VCaP (cell line): Measurements from ENCODE around the gene ANKRD2.

Source experiments
- H3K27ac ChIP-seq: fragments of 450-650 bp; 2 replicates; pipeline ENCODE4 v1.5.1; 2017
- TF ChIP-seq, protein P1 (sequence below): fragments of 450-650 bp; conservative IDR thresholded peaks from 2 replicates; pipeline ENCODE4 v1.5.1; 2017; ENCODE audit warnings: mild to moderate bottlenecking, moderate library complexity

Gene ANKRD2

DNA sequence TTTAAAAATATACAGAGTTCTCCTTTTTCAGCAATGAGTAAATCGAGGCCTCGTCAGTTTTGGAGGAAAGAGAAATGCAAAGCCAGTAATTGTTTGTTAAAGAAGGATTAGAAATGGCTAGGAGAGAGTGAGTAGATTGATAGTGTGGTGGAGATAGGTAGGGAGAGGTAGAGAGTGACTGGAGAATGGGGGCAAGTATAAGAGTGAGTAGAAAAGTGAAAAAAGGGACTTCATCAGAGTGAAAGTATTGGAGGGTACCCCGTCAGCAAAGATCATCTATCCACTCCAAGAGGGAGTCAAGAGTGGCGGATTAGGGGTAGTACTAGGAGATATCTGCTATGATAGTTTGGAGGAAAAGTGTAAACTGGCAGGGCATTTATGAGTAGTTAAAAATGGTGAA lies 9.2 kb upstream of the ANKRD2 start:
- H3K27ac ChIP-seq: no peak overlapping the region

DNA sequence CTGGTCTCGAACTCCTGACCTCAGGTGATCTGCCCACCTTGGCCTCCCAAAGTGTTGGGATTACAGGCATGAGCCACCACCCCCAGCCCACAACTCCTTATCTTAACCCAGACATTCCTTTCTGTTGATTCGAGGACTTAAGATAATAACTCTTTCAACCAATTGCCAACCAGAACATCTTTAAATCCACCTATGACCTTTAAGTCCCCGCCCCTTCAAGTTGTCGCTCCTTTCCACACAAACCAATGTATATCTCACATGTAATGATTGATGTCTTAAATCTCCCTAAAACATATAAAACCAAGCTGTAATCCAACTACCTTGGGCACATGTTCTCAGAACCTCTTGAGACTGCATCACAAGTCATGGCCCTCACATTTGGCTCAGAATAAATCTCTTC lies 7.8 kb upstream of the ANKRD2 start:
- TF ChIP-seq, protein P1, sequence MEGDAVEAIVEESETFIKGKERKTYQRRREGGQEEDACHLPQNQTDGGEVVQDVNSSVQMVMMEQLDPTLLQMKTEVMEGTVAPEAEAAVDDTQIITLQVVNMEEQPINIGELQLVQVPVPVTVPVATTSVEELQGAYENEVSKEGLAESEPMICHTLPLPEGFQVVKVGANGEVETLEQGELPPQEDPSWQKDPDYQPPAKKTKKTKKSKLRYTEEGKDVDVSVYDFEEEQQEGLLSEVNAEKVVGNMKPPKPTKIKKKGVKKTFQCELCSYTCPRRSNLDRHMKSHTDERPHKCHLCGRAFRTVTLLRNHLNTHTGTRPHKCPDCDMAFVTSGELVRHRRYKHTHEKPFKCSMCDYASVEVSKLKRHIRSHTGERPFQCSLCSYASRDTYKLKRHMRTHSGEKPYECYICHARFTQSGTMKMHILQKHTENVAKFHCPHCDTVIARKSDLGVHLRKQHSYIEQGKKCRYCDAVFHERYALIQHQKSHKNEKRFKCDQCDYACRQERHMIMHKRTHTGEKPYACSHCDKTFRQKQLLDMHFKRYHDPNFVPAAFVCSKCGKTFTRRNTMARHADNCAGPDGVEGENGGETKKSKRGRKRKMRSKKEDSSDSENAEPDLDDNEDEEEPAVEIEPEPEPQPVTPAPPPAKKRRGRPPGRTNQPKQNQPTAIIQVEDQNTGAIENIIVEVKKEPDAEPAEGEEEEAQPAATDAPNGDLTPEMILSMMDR: no peak
- no peak overlapping the region for H3K27ac ChIP-seq

More for the DNA sequence above, 9.2 kb upstream of the ANKRD2 start:
- TF ChIP-seq, protein P1: no peak

GRCh38 chr10:97566336-97566996 lies 6.1 kb upstream of the ANKRD2 start:
- no peak overlapping the region for H3K27ac ChIP-seq
- TF ChIP-seq, protein P1: no peak

DNA sequence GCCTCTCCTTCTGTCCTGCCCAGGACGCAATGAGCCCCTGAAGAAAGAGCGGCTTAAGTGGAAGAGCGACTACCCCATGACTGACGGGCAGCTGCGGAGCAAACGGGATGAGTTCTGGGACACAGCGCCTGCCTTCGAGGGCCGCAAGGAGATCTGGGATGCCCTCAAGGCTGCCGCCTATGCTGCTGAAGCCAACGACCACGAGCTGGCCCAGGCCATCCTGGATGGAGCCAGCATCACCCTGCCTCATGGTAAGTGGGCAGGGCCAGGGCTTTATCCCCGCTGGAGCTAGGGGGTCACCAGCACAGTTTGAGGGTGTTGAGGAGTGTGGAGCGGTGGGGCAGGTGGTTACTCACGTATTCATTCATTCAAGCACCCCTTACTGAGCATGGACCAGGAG lies 4.7 kb upstream of the ANKRD2 start:
- no peak overlapping the region for H3K27ac ChIP-seq
- TF ChIP-seq, protein P1: no peak

- H3K27ac ChIP-seq: no peak overlapping the region
- TF ChIP-seq, protein P1: no peak
These were observed 2.3 kb upstream of the ANKRD2 start for GRCh38 chr10:97570146-97570788.

GRCh38 chr10:97570789-97571471 lies 1.6 kb upstream of the ANKRD2 start:
- H3K27ac ChIP-seq: no peak overlapping the region

GRCh38 chr10:97571622-97572021 lies 957 bp upstream of the ANKRD2 start:
- no peak overlapping the region for H3K27ac ChIP-seq
- TF ChIP-seq, protein P1: no peak

More at GRCh38 chr10:97570789-97571471, 1.6 kb upstream of the ANKRD2 start:
- TF ChIP-seq, protein P1: no peak
